NCI-H510A (cell line): ENCODE results near the gene MGST2.
"Not testable (repeated sequence)": the region's sequence is repeated elsewhere in the genome, so short reads cannot be mapped to it uniquely, and the experiment has no call there.

Experiments
- DNase-seq: peaks from one replicate; lab custom pipeline; 2025; lab: John Stamatoyannopoulos, UW

The MGST2 gene

GRCh38 chr4:139669890-139670289, 4.3 kb downstream of the MGST2 start:
- no peak for DNase-seq

- DNase-seq: no peak
These were observed 5.2 kb downstream of the MGST2 start for GRCh38 chr4:139670775-139671174.

GRCh38 chr4:139672215-139672614, 6.6 kb downstream of the MGST2 start:
- DNase-seq: no peak

- DNase-seq: no peak
These were observed 7.1 kb downstream of the MGST2 start for GRCh38 chr4:139672732-139673131.

- DNase-seq: no peak
These were observed 9.4 kb downstream of the MGST2 start for GRCh38 chr4:139674875-139675550.

- no peak for DNase-seq
These were observed 10.0 kb downstream of the MGST2 start for GRCh38 chr4:139675651-139676050.

GRCh38 chr4:139676365-139676764, 10.7 kb downstream of the MGST2 start:
- no peak for DNase-seq

GRCh38 chr4:139676913-139677585, 11.4 kb downstream of the MGST2 start:
- DNase-seq: no peak

GRCh38 chr4:139682309-139682708, 16.7 kb downstream of the MGST2 start:
- DNase-seq: no peak

GRCh38 chr4:139682741-139683151, 17.1 kb downstream of the MGST2 start:
- no peak for DNase-seq

GRCh38 chr4:139684351-139684750, 18.7 kb downstream of the MGST2 start:
- DNase-seq: no peak

GRCh38 chr4:139685180-139685579, 19.6 kb downstream of the MGST2 start:
- no peak for DNase-seq

- no peak for DNase-seq
These were observed 20.5 kb downstream of the MGST2 start for GRCh38 chr4:139686130-139686529.

GRCh38 chr4:139686988-139687387, 21.4 kb downstream of the MGST2 start:
- DNase-seq: no peak

GRCh38 chr4:139689093-139689722, 23.6 kb downstream of the MGST2 start:
- no peak for DNase-seq

- no peak for DNase-seq
These were observed 24.8 kb downstream of the MGST2 start for GRCh38 chr4:139690419-139690818.

GRCh38 chr4:139692309-139693012, 26.8 kb downstream of the MGST2 start:
- no peak for DNase-seq

GRCh38 chr4:139694522-139695107, 29.0 kb downstream of the MGST2 start:
- no peak for DNase-seq

- DNase-seq: no peak
These were observed 30.9 kb downstream of the MGST2 start for GRCh38 chr4:139696491-139696890.

- not testable (repeated sequence) for DNase-seq
These were observed 32.7 kb downstream of the MGST2 start for GRCh38 chr4:139698167-139698925.

- no peak for DNase-seq
These were observed 34.9 kb downstream of the MGST2 start for GRCh38 chr4:139700568-139700967.
